Measurements from ENCODE around the gene CCDC157. TPM values are rescaled to one million over a fixed set of nuclear protein-coding genes. Genes with fewer than 3 reads are reported as not detected.

Gene CCDC157
- total RNA-seq, 1 experiment from 2014 or later, result 0.82 TPM

GRCh38 chr22:30324014-30324730 lies 32.6 kb upstream of the CCDC157 start:
- peak overlapping the region; percentile 88 for H3K4me2 ChIP-seq (ENCODE audit: low read depth, low read length, poor library complexity, severe bottlenecking)
- no peak overlapping the region for H3K9ac ChIP-seq (ENCODE audit: low read length)
- peaks cover 30% of the 10 kb centered on the region for H3K79me2 ChIP-seq (ENCODE audit: low read length)
- H3K9me3 ChIP-seq (ENCODE audit: low read length), result no peaks in the 10 kb centered on the region
- no peaks in the 10 kb centered on the region for H3K27me3 ChIP-seq (ENCODE audit: low read length)
- H3K36me3 ChIP-seq (ENCODE audit: insufficient read depth, low read length), result no peaks in the 10 kb centered on the region
- H3K4me1 ChIP-seq (ENCODE audit: low read length), result peaks cover 30% of the 10 kb centered on the region
- DNase-seq, result no peak
- H2AFZ ChIP-seq (ENCODE audit: low read length), result no peak overlapping the region
- peaks cover 4% of the 10 kb centered on the region; the same call in 1 of the 2 replicates for H4K20me1 ChIP-seq (ENCODE audit: insufficient read depth, low read depth, low read length)
- no peaks in the 10 kb centered on the region for H3K9me2 ChIP-seq (replicated peaks; ENCODE audit: insufficient read depth, low read length)
- no peak overlapping the region for H3K4me3 ChIP-seq (ENCODE audit: low read length)
- no peak overlapping the region for H3K27ac ChIP-seq (ENCODE audit: low read length)

GRCh38 chr22:30325065-30325720 lies 31.6 kb upstream of the CCDC157 start:
- Histone ChIP-seq H4K20me1 (ENCODE audit: insufficient read depth, low read depth, low read length) (peaks cover 4% of the 10 kb centered on the region; the same call in 1 of the 2 replicates), H3K36me3 (ENCODE audit: insufficient read depth, low read length) (no peaks in the 10 kb centered on the region), H3K9me3 (ENCODE audit: low read length) (no peaks in the 10 kb centered on the region), H3K4me3 (ENCODE audit: low read length) (peak overlapping the region; percentile 93), H3K79me2 (ENCODE audit: low read length) (peaks cover 30% of the 10 kb centered on the region), H3K9me2 (replicated peaks; ENCODE audit: insufficient read depth, low read length) (no peaks in the 10 kb centered on the region), H3K4me1 (ENCODE audit: low read length) (peaks cover 30% of the 10 kb centered on the region), H3K4me2 (ENCODE audit: low read depth, low read length, poor library complexity, severe bottlenecking) (peak overlapping the region; percentile 88), H3K27me3 (ENCODE audit: low read length) (no peaks in the 10 kb centered on the region), H3K9ac (ENCODE audit: low read length) (peak overlapping the region; percentile 95), H3K27ac (ENCODE audit: low read length) (no peak overlapping the region), H2AFZ (ENCODE audit: low read length) (no peak overlapping the region)
- no peak for DNase-seq

- H3K9me2 ChIP-seq (replicated peaks; ENCODE audit: insufficient read depth, low read length), result no peaks in the 10 kb centered on the region
- no peaks in the 10 kb centered on the region for H3K27me3 ChIP-seq (ENCODE audit: low read length)
- H3K9me3 ChIP-seq (ENCODE audit: low read length), result no peaks in the 10 kb centered on the region
- no peak overlapping the region for H2AFZ ChIP-seq (ENCODE audit: low read length)
- no peak for DNase-seq
- peak overlapping the region; percentile 88 for H3K4me2 ChIP-seq (ENCODE audit: low read depth, low read length, poor library complexity, severe bottlenecking)
- peak overlapping the region; percentile 95 for H3K9ac ChIP-seq (ENCODE audit: low read length)
- peaks cover 30% of the 10 kb centered on the region for H3K4me1 ChIP-seq (ENCODE audit: low read length)
- peak overlapping the region; percentile 93 for H3K4me3 ChIP-seq (ENCODE audit: low read length)
- no peak overlapping the region for H3K27ac ChIP-seq (ENCODE audit: low read length)
- H3K36me3 ChIP-seq (ENCODE audit: insufficient read depth, low read length), result peaks cover 3% of the 10 kb centered on the region; the same call in 1 of the 2 replicates
- H3K79me2 ChIP-seq (ENCODE audit: low read length), result peaks cover 27% of the 10 kb centered on the region
- peaks cover 4% of the 10 kb centered on the region; the same call in 1 of the 2 replicates for H4K20me1 ChIP-seq (ENCODE audit: insufficient read depth, low read depth, low read length)
Measured at GRCh38 chr22:30325724-30326254, 31.0 kb upstream of the CCDC157 start.

GRCh38 chr22:30326255-30326705 lies 30.5 kb upstream of the CCDC157 start:
- H3K27me3 ChIP-seq (ENCODE audit: low read length), result no peaks in the 10 kb centered on the region
- H3K4me3 ChIP-seq (ENCODE audit: low read length), result peak overlapping the region; percentile 93
- peak overlapping the region; percentile 88 for H3K4me2 ChIP-seq (ENCODE audit: low read depth, low read length, poor library complexity, severe bottlenecking)
- peak overlapping the region; percentile 80; the same call in 1 of the 2 replicates for H2AFZ ChIP-seq (ENCODE audit: low read length)
- H4K20me1 ChIP-seq (ENCODE audit: insufficient read depth, low read depth, low read length), result peaks cover 4% of the 10 kb centered on the region; the same call in 1 of the 2 replicates
- no peak overlapping the region for H3K27ac ChIP-seq (ENCODE audit: low read length)
- peaks cover 3% of the 10 kb centered on the region; the same call in 1 of the 2 replicates for H3K36me3 ChIP-seq (ENCODE audit: insufficient read depth, low read length)
- peaks cover 25% of the 10 kb centered on the region for H3K79me2 ChIP-seq (ENCODE audit: low read length)
- DNase-seq, result peak; percentile 69
- no peaks in the 10 kb centered on the region for H3K9me2 ChIP-seq (replicated peaks; ENCODE audit: insufficient read depth, low read length)
- peak overlapping the region; percentile 95 for H3K9ac ChIP-seq (ENCODE audit: low read length)
- peaks cover 30% of the 10 kb centered on the region for H3K4me1 ChIP-seq (ENCODE audit: low read length)
- H3K9me3 ChIP-seq (ENCODE audit: low read length), result no peaks in the 10 kb centered on the region

- peaks cover 25% of the 10 kb centered on the region for H3K79me2 ChIP-seq (ENCODE audit: low read length)
- peaks cover 4% of the 10 kb centered on the region; the same call in 1 of the 2 replicates for H4K20me1 ChIP-seq (ENCODE audit: insufficient read depth, low read depth, low read length)
- H2AFZ ChIP-seq (ENCODE audit: low read length), result peak within 1 kb of the TSS; percentile 80; the same call in 1 of the 2 replicates
- DNase-seq, result peak; percentile 96
- peak within 1 kb of the TSS; percentile 62 for H3K27ac ChIP-seq (ENCODE audit: low read length)
- H3K9me3 ChIP-seq (ENCODE audit: low read length), result no peaks in the 10 kb centered on the region
- no peaks in the 10 kb centered on the region for H3K27me3 ChIP-seq (ENCODE audit: low read length)
- H3K36me3 ChIP-seq (ENCODE audit: insufficient read depth, low read length), result peaks cover 3% of the 10 kb centered on the region; the same call in 1 of the 2 replicates
- no peaks in the 10 kb centered on the region for H3K9me2 ChIP-seq (replicated peaks; ENCODE audit: insufficient read depth, low read length)
- peak within 1 kb of the TSS; percentile 95 for H3K9ac ChIP-seq (ENCODE audit: low read length)
- peak within 1 kb of the TSS; percentile 93 for H3K4me2 ChIP-seq (ENCODE audit: low read depth, low read length, poor library complexity, severe bottlenecking)
- H3K4me1 ChIP-seq (ENCODE audit: low read length), result peaks cover 30% of the 10 kb centered on the region
- H3K4me3 ChIP-seq (ENCODE audit: low read length), result peak within 1 kb of the TSS; percentile 93
Measured at GRCh38 chr22:30326706-30327362, 30.0 kb upstream of the CCDC157 start, which contains the start of gene TBC1D10A. Gene TBC1D10A (minus strand): TSS chr22:30326941. CDS start chr22:30326881, 60 bp downstream.

GRCh38 chr22:30327864-30328345 lies 28.9 kb upstream of the CCDC157 start:
- no peaks in the 10 kb centered on the region for H3K27me3 ChIP-seq (ENCODE audit: low read length)
- no peak overlapping the region for H2AFZ ChIP-seq (ENCODE audit: low read length)
- H3K4me1 ChIP-seq (ENCODE audit: low read length), result peaks cover 30% of the 10 kb centered on the region
- peaks cover 25% of the 10 kb centered on the region for H3K79me2 ChIP-seq (ENCODE audit: low read length)
- peak overlapping the region; percentile 81 for H3K4me3 ChIP-seq (ENCODE audit: low read length)
- no peaks in the 10 kb centered on the region for H3K9me2 ChIP-seq (replicated peaks; ENCODE audit: insufficient read depth, low read length)
- peak overlapping the region; percentile 62 for H3K27ac ChIP-seq (ENCODE audit: low read length)
- peak overlapping the region; percentile 93 for H3K4me2 ChIP-seq (ENCODE audit: low read depth, low read length, poor library complexity, severe bottlenecking)
- peak overlapping the region; percentile 77 for H3K9ac ChIP-seq (ENCODE audit: low read length)
- H4K20me1 ChIP-seq (ENCODE audit: insufficient read depth, low read depth, low read length), result peaks cover 4% of the 10 kb centered on the region; the same call in 1 of the 2 replicates
- DNase-seq, result no peak
- peaks cover 10% of the 10 kb centered on the region for H3K36me3 ChIP-seq (ENCODE audit: insufficient read depth, low read length)
- H3K9me3 ChIP-seq (ENCODE audit: low read length), result no peaks in the 10 kb centered on the region

- Histone ChIP-seq H3K36me3 (ENCODE audit: insufficient read depth, low read length) (peaks cover 17% of the 10 kb centered on the region), H3K4me2 (ENCODE audit: low read depth, low read length, poor library complexity, severe bottlenecking) (peak overlapping the region; percentile 93), H3K9me3 (ENCODE audit: low read length) (no peaks in the 10 kb centered on the region), H2AFZ (ENCODE audit: low read length) (no peak overlapping the region), H3K79me2 (ENCODE audit: low read length) (peaks cover 22% of the 10 kb centered on the region), H3K4me1 (ENCODE audit: low read length) (peaks cover 30% of the 10 kb centered on the region), H3K27me3 (ENCODE audit: low read length) (no peaks in the 10 kb centered on the region), H3K9me2 (replicated peaks; ENCODE audit: insufficient read depth, low read length) (no peaks in the 10 kb centered on the region), H3K27ac (ENCODE audit: low read length) (no peak overlapping the region), H4K20me1 (ENCODE audit: insufficient read depth, low read depth, low read length) (peaks cover 4% of the 10 kb centered on the region; the same call in 1 of the 2 replicates), H3K9ac (ENCODE audit: low read length) (no peak overlapping the region; the same call in 1 of the 2 replicates), H3K4me3 (ENCODE audit: low read length) (no peak overlapping the region)
- no peak for DNase-seq
Measured at GRCh38 chr22:30328466-30329049, 28.2 kb upstream of the CCDC157 start.

All from Karpas-422 (cell line).